Loucy (cell line): ENCODE measurements around the gene STAC3.

Source experiments
- EZH2phosphoT487 ChIP-seq: fragments of 200-600 bp; IDR thresholded peaks from 2 replicates; pipeline ENCODE4 v1.6.1; 2018; ENCODE audit warnings: antibody characterized with exemption, mild to moderate bottlenecking, moderate library complexity, borderline replicate concordance
- TF ChIP-seq, protein P1 (sequence below): fragments of 200-600 bp; sonication (generic); conservative IDR thresholded peaks from 2 replicates; pipeline ENCODE4 v1.5.1; 2014; ENCODE audit warnings: mild to moderate bottlenecking, antibody characterized with exemption, low read length

DNA sequence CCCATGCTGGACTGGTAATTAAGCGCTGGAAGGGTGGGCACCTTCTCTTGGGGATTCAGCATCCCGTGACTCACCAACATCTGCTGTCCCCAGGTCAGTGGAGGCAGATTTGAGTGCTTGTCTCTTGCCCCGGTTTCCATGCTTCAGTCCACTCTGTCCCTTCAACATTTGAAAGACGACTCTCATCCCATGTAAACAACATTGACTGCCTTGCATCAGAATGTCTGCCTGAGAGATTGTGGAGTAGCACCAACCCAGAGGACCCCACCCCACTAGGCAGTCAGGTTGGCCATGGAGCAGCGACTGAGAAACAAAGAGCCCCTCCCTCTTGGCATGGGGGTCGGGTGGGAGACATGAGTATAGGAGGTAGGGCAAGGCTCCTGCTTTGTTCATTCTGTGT is 4.9 kb upstream of the STAC3 start:
- TF ChIP-seq, protein P1, sequence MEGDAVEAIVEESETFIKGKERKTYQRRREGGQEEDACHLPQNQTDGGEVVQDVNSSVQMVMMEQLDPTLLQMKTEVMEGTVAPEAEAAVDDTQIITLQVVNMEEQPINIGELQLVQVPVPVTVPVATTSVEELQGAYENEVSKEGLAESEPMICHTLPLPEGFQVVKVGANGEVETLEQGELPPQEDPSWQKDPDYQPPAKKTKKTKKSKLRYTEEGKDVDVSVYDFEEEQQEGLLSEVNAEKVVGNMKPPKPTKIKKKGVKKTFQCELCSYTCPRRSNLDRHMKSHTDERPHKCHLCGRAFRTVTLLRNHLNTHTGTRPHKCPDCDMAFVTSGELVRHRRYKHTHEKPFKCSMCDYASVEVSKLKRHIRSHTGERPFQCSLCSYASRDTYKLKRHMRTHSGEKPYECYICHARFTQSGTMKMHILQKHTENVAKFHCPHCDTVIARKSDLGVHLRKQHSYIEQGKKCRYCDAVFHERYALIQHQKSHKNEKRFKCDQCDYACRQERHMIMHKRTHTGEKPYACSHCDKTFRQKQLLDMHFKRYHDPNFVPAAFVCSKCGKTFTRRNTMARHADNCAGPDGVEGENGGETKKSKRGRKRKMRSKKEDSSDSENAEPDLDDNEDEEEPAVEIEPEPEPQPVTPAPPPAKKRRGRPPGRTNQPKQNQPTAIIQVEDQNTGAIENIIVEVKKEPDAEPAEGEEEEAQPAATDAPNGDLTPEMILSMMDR, result no peak
- no peak for TF ChIP-seq EZH2phosphoT487
